GM13976 (cell line): Measurements from ENCODE around the gene PRR23E.

Source experiments
- DNase-seq: peaks from one replicate; pipeline ENCODE4 v3.0.0; 2012; ENCODE audit warnings: low spot score
- CTCF ChIP-seq: IDR thresholded peaks from 2 replicates; pipeline ENCODE4 v1.5.1; 2012; ENCODE audit warnings: borderline replicate concordance, mild to moderate bottlenecking; ENCODE audit not compliant: insufficient read depth; ENCODE audit errors: extremely low read depth, missing control alignments, control extremely low read depth
- in situ Hi-C: fragments of 300-500 bp; cut with MboI; formaldehyde crosslinking; loops from one replicate; pipeline ENCODE4 v1.12.0; 2022; ENCODE audit warnings: low sequenced_read_pairs, mixed read lengths, inconsistent platforms; ENCODE audit not compliant: unreplicated experiment

The PRR23E gene

DNA sequence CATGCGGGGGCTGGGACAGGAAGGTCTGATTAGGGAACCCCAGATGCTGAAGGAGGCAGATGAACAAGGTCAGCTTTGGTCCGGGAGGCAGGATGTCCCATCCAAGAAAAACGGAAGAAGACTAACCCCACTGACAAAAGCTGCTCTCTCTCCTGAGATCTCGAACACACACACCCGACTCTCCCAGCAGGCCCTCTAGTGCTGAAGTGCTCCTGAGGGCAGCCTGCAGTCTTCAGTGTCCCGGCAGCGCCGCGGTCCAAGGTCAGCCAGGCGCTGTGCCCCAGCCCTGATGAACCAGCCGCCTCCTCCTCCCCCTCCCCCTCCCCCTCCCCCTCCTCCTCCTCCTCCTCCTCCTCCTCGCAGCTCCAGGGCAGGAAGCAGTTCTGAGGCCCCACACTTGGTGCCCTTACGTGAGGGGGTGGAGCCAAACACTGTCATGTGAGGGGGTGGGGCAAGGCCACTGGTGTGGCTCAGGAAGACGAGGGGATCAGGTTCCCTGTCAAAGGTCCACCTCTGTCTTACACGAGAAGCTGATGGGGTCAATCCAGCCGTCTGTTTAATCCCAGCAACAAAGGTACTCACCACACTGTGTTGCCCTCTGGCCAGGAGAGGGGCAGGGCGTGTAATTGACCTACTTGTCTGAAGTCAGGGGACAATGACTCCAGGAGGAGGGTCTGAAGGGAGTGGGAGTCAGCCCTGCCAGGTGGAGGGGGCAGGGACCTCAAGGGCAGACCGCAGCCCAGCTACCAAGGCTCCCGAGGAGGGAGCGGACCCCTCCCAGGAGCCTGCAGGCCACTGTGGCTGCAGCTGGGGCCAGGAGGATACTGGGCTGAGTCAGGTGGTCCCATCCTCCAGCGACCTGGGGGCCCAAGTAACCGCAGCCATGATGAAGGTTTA lies 34.3 kb downstream of the PRR23E start:
- DNase-seq, result peak; percentile 67
- in situ Hi-C loops, result no loop called here
- TF ChIP-seq CTCF, result no peak

DNA sequence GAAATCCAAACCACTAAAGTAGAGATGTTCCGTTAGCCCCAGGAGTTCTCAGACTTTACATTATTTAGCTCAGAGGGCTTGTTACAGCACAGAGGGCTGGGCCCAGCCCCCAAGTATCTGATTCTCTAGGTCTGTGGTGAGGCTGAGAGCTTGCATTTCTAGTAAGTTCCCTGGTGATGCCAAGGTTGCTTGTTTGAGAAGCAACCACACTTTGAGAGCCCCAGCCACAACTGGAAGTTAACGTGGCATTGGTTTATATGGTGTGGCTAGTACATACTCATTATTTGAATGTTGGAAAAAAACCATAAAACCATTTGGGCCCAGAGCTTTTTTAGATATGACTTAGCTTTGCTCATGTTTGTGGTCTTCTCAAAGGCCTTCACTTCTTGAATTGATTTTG lies 35.9 kb downstream of the PRR23E start:
- in situ Hi-C loops, result no loop called here
- peak; percentile 4 for DNase-seq

GRCh38 chr3:127233371-127233770 lies 40.4 kb downstream of the PRR23E start:
- no peak for TF ChIP-seq CTCF
- DNase-seq, result peak; percentile 26
- in situ Hi-C loops, result no loop called here

More for the DNA sequence above, 35.9 kb downstream of the PRR23E start:
- no peak for TF ChIP-seq CTCF

GRCh38 chr3:127234778-127235177 lies 41.8 kb downstream of the PRR23E start:
- no peak for DNase-seq
- in situ Hi-C loops, result no loop called here
- TF ChIP-seq CTCF, result no peak

DNA sequence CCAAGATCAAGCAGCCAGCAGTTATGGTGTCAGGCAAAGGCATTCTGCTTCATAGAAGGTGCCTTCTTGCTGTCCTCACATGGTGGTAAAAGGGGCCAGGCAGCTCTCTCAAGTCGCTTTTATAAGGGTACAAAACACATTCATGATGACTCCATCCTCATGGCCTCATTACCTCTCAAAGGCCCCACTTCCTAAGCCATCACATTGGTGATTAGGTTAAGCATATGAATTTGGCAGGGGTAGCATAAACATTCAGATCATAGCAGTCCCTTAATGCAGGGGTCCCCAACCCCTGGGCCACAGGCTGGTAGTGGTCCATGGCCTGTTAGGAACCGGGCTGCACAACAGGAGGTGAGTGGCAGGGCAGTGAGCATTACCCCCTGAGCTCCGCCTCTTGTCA lies 42.8 kb downstream of the PRR23E start:
- no peak for DNase-seq
- in situ Hi-C loops, result no loop called here
- no peak for TF ChIP-seq CTCF

GRCh38 chr3:127237835-127238234 lies 44.9 kb downstream of the PRR23E start:
- DNase-seq, result no peak
- in situ Hi-C loops, result no loop called here
- no peak for TF ChIP-seq CTCF

GRCh38 chr3:127238602-127239001 lies 45.7 kb downstream of the PRR23E start:
- in situ Hi-C loops, result no loop called here
- DNase-seq, result no peak
- TF ChIP-seq CTCF, result no peak
